ENCODE measurements around the gene PAX7. TPM values are rescaled to one million over a fixed set of nuclear protein-coding genes. Genes with fewer than 3 reads are reported as not detected.

Gene PAX7
- polyA plus RNA-seq, 1 donor from 2014 or later = not detected

DNA sequence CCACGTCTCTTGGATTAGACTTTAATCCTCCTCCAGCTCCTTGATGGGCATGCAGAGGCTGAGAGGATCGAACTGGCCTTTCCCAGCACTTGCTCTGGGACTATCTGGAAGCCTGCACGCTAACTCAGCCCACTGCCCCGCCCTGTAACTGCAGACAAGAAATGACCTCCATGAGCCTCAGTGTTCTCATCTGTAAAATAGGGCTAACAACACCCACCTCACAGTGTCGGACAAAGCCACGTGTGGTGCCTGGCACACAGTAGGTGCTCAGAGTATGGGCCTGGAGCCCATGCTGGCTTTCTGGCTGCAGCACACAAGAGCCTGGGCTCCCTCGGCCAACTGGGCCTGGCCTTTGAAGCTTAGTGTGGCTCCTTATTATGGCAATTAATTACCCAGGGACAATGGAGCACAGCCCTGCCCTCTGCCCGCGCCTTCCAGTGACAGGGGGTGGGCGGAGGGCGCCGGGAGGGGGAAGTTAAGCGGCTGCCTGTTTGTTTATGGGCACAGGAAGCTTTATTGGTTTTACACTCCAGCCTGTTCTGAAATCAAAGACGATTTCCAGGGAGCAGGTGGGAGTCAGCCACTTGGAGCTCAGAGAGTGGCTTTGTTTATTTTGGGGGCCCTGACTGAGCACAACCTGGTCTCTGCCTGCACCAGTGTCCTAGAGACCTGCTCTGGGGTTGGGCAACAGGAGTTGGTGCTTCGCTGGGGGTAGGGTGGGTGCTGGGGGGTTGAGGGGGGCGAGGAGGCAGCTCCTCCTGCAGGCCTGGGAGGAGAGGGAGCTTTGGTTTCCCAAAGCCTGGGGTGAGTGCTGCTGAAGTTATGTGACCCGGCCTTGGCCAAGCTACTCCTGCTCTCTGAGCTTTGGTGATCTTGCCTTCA is 31.0 kb downstream of the PAX7 start:
- TF ChIP-seq TAF1 (IDR thresholded peaks at IDR 0.05; ENCODE audit: low read depth) = no peak
- TF ChIP-seq, protein P1, sequence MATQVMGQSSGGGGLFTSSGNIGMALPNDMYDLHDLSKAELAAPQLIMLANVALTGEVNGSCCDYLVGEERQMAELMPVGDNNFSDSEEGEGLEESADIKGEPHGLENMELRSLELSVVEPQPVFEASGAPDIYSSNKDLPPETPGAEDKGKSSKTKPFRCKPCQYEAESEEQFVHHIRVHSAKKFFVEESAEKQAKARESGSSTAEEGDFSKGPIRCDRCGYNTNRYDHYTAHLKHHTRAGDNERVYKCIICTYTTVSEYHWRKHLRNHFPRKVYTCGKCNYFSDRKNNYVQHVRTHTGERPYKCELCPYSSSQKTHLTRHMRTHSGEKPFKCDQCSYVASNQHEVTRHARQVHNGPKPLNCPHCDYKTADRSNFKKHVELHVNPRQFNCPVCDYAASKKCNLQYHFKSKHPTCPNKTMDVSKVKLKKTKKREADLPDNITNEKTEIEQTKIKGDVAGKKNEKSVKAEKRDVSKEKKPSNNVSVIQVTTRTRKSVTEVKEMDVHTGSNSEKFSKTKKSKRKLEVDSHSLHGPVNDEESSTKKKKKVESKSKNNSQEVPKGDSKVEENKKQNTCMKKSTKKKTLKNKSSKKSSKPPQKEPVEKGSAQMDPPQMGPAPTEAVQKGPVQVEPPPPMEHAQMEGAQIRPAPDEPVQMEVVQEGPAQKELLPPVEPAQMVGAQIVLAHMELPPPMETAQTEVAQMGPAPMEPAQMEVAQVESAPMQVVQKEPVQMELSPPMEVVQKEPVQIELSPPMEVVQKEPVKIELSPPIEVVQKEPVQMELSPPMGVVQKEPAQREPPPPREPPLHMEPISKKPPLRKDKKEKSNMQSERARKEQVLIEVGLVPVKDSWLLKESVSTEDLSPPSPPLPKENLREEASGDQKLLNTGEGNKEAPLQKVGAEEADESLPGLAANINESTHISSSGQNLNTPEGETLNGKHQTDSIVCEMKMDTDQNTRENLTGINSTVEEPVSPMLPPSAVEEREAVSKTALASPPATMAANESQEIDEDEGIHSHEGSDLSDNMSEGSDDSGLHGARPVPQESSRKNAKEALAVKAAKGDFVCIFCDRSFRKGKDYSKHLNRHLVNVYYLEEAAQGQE (IDR thresholded peaks at IDR 0.05; ENCODE audit: borderline replicate concordance) = no peak
- no peak for TF ChIP-seq SMC3 (conservative IDR thresholded peaks at IDR 0.05; ENCODE audit: poor library complexity)
- no peak for TF ChIP-seq EP300 (conservative IDR thresholded peaks at IDR 0.05; ENCODE audit: poor library complexity, severe bottlenecking)
- TF ChIP-seq, protein P2, sequence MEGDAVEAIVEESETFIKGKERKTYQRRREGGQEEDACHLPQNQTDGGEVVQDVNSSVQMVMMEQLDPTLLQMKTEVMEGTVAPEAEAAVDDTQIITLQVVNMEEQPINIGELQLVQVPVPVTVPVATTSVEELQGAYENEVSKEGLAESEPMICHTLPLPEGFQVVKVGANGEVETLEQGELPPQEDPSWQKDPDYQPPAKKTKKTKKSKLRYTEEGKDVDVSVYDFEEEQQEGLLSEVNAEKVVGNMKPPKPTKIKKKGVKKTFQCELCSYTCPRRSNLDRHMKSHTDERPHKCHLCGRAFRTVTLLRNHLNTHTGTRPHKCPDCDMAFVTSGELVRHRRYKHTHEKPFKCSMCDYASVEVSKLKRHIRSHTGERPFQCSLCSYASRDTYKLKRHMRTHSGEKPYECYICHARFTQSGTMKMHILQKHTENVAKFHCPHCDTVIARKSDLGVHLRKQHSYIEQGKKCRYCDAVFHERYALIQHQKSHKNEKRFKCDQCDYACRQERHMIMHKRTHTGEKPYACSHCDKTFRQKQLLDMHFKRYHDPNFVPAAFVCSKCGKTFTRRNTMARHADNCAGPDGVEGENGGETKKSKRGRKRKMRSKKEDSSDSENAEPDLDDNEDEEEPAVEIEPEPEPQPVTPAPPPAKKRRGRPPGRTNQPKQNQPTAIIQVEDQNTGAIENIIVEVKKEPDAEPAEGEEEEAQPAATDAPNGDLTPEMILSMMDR (IDR thresholded peaks at IDR 0.05; ENCODE audit: poor library complexity, severe bottlenecking) = no peak
- no peak for TF ChIP-seq RAD21 (conservative IDR thresholded peaks at IDR 0.05)
- TF ChIP-seq EZH2 (IDR thresholded peaks at IDR 0.05; ENCODE audit: borderline replicate concordance, insufficient read depth, low read length, poor library complexity, severe bottlenecking) = no peak
- TF ChIP-seq POLR2AphosphoS5 (IDR thresholded peaks at IDR 0.05) = no peak
- no peak for TF ChIP-seq MXI1 (conservative IDR thresholded peaks at IDR 0.05; ENCODE audit: poor library complexity, severe bottlenecking)
- no peak overlapping the region for H3K4me3 ChIP-seq (ENCODE audit: low read length)
- no peaks in the 10 kb centered on the region for H3K9me2 ChIP-seq (ENCODE audit: insufficient read depth, low read length)
- no peak overlapping the region for H3K9ac ChIP-seq (ENCODE audit: low read length)
- H3K9me3 ChIP-seq (ENCODE audit: low read length) = no peaks in the 10 kb centered on the region
- H3K27ac ChIP-seq (ENCODE audit: low read length) = no peak overlapping the region
- peaks cover 3% of the 10 kb centered on the region for H3K27me3 ChIP-seq (ENCODE audit: insufficient read depth, low read depth, low read length)
- no peaks in the 10 kb centered on the region for H3K79me2 ChIP-seq (replicated peaks; ENCODE audit: insufficient read depth, low read length)
- H3K4me2 ChIP-seq (ENCODE audit: low read length) = no peak overlapping the region
- no peak overlapping the region for H2AFZ ChIP-seq (ENCODE audit: low read depth, low read length)
- no peaks in the 10 kb centered on the region for H3F3A ChIP-seq (ENCODE audit: insufficient read depth, low read length, poor library complexity, severe bottlenecking)
- H4K20me1 ChIP-seq (ENCODE audit: insufficient read depth) = no peaks in the 10 kb centered on the region
- no peaks in the 10 kb centered on the region for H3K36me3 ChIP-seq (ENCODE audit: insufficient read depth, low read length)

DNA sequence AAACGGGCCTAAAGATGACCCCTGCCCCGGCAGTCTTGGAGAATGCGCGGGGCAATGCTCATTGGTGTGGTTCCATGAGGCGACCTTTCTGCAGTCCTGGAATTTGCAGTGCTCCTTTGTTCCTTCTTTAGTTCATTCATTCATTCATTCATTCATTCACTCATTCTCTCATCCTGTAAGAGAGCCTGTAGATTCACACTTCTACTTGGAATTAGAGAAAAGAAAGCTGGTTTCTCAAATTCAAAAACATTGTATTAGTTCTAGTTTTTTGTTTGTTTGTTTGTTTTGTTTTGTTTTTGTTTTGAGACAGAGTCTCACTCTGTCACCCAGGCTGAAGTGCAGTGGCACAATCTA is 31.6 kb downstream of the PAX7 start:
- H3K4me2 ChIP-seq (ENCODE audit: low read length) = no peak overlapping the region
- H3K27me3 ChIP-seq (ENCODE audit: insufficient read depth, low read depth, low read length) = no peaks in the 10 kb centered on the region
- no peaks in the 10 kb centered on the region for H3K79me2 ChIP-seq (replicated peaks; ENCODE audit: insufficient read depth, low read length)

More for the DNA sequence above, 31.6 kb downstream of the PAX7 start:
- no peak overlapping the region for H3K27ac ChIP-seq (ENCODE audit: low read length)
- no peak for TF ChIP-seq EZH2 (IDR thresholded peaks at IDR 0.05; ENCODE audit: borderline replicate concordance, insufficient read depth, low read length, poor library complexity, severe bottlenecking)
- H3K9ac ChIP-seq (ENCODE audit: low read length) = no peak overlapping the region
- no peaks in the 10 kb centered on the region for H3F3A ChIP-seq (ENCODE audit: insufficient read depth, low read length, poor library complexity, severe bottlenecking)
- no peaks in the 10 kb centered on the region for H4K20me1 ChIP-seq (ENCODE audit: insufficient read depth)
- no peak overlapping the region for H2AFZ ChIP-seq (ENCODE audit: low read depth, low read length)
- no peaks in the 10 kb centered on the region for H3K36me3 ChIP-seq (ENCODE audit: insufficient read depth, low read length)
- no peaks in the 10 kb centered on the region for H3K9me2 ChIP-seq (ENCODE audit: insufficient read depth, low read length)
- H3K4me3 ChIP-seq (ENCODE audit: low read length) = no peak overlapping the region
- no peaks in the 10 kb centered on the region for H3K9me3 ChIP-seq (ENCODE audit: low read length)
